Measurements from ENCODE around the gene ADM. TPM values are rescaled to one million over a fixed set of nuclear protein-coding genes. Genes with fewer than 3 reads are reported as not detected.

ADM gene
- polyA plus RNA-seq, 2 of the 4 experiments (the other 2 are of a cell fraction): 66.3 to 72.1 TPM

GRCh38 chr11:10325277-10326011 is 20.6 kb downstream of the ADM start:
- no peak overlapping the region for H3K4me3 ChIP-seq
- peaks cover 84% of the 10 kb centered on the region for H3K4me1 ChIP-seq
- FAIRE-seq: no peak
- POLR2A ChIA-PET: interaction anchor here (1.0 to 2.1 kb wide), 3 partner anchors 16 to 41 kb away, joined by 3 to 6 read pairs (median 6); partner anchors contain the start of gene ADM
- peak overlapping the region; percentile 63 to 77 for H3K27ac ChIP-seq
- no peak for ATAC-seq
- H3K4me2 ChIP-seq: peak overlapping the region; percentile 50
- no peak for TF ChIP-seq ZNF302 (CRISPR knock-in tag; IDR thresholded peaks at IDR 0.05)
- TF ChIP-seq HOXA7 (CRISPR knock-in tag; IDR thresholded peaks at IDR 0.05): no peak
- peak; percentile 34; the same call in 1 of the 2 replicates for TF ChIP-seq USF2 (IDR thresholded peaks at IDR 0.05)
- TF ChIP-seq RARB (CRISPR knock-in tag; IDR thresholded peaks at IDR 0.05): no peak
- TF ChIP-seq BHLHE40 (IDR thresholded peaks at IDR 0.05; ENCODE audit: low read depth, low read length): no peak
- no peak for TF ChIP-seq MAX (IDR thresholded peaks at IDR 0.05)
- TF ChIP-seq FOSL2 (IDR thresholded peaks at IDR 0.05): no peak
- 0 out of 2 replicates have a peak, but pooled peaks have one; percentile 9 for TF ChIP-seq FOSL2 (CRISPR knock-in tag; IDR thresholded peaks at IDR 0.05)
- no peak for TF ChIP-seq CHD2 (IDR thresholded peaks at IDR 0.05; ENCODE audit: low read length, partially characterized antibody)
- DNase-seq (ENCODE audit: low read depth in 1 of 2, low spot score in 1 of 2): no peak
- 0 out of 3 replicates have a peak, but pooled peaks cover 2% of the 10 kb centered on the region for H3K9me3 ChIP-seq
- 62% methylated on average over 6 of the region's 6 CpGs for WGBS (ENCODE audit: missing lambda C conversion rate)
- CTCF ChIA-PET: interaction anchor here (0.7 to 13.0 kb wide), 13 partner anchors 8 to 712 kb away, joined by 3 to 188 read pairs (median 3); partner anchors contain the start of gene ADM

GRCh38 chr11:10326012-10326964 is 21.4 kb downstream of the ADM start:
- FAIRE-seq (no peak), ATAC-seq (peak in 1 of 2 experiments; percentile 80; a peak in 3 of 6 replicates), DNase-seq (ENCODE audit: low read depth in 1 of 2, low spot score in 1 of 2) (peak in 1 of 2 experiments; percentile 90)
- 0% methylated on average over 2 of the region's 2 CpGs for WGBS (ENCODE audit: missing lambda C conversion rate)
- H3K9me3 ChIP-seq: 0 out of 3 replicates have a peak, but pooled peaks cover 2% of the 10 kb centered on the region
- POLR2A ChIA-PET: interaction anchor here (1.0 to 2.1 kb wide), 4 partner anchors 17 to 567 kb away, joined by 3 to 8 read pairs (median 6); partner anchors contain the start of gene ADM
- peak overlapping the region; percentile 63 to 77 for H3K27ac ChIP-seq
- no peak overlapping the region for H3K4me3 ChIP-seq
- H3K4me1 ChIP-seq: peaks cover 83% of the 10 kb centered on the region
- TF ChIP-seq JUN (IDR thresholded peaks at IDR 0.05): 0 out of 5 replicates have a peak, but pooled peaks of 1 of the 2 experiments have one; percentile 39
- TF ChIP-seq GATA3 (IDR thresholded peaks at IDR 0.05; ENCODE audit: borderline replicate concordance): peak; percentile 25; the same call in 1 of the 2 replicates
- 0 out of 2 replicates have a peak, but pooled peaks have one; percentile 26 for TF ChIP-seq EHMT2 (IDR thresholded peaks at IDR 0.05; ENCODE audit: low read depth)
- 0 out of 5 replicates have a peak, but pooled peaks of 1 of the 2 experiments have one; percentile 32 for TF ChIP-seq RAD21 (conservative IDR thresholded peaks at IDR 0.05 in 1 of 2, IDR thresholded peaks at IDR 0.05 in 1 of 2)
- peak in 1 of 2 experiments; percentile 48; a peak in 1 of 5 replicates for TF ChIP-seq EP300 (IDR thresholded peaks at IDR 0.05)
- TF ChIP-seq MAZ (IDR thresholded peaks at IDR 0.05; ENCODE audit: borderline replicate concordance, low read depth, low read length): no peak
- CTCF ChIA-PET: interaction anchor here (0.8 to 13.0 kb wide), 13 partner anchors 12 to 820 kb away, joined by 3 to 188 read pairs (median 3); partner anchors contain the start of gene ADM
- H3K4me2 ChIP-seq: peak overlapping the region; percentile 50

GRCh38 chr11:10327254-10327653 is 22.4 kb downstream of the ADM start:
- POLR2A ChIA-PET: interaction anchor here (1.8 to 2.1 kb wide), 2 partner anchors 39 to 568 kb away, joined by 6 to 8 read pairs; no protein-coding TSS in a partner anchor
- TF ChIP-seq MAFK (IDR thresholded peaks at IDR 0.05; ENCODE audit: partially characterized antibody) (peak; percentile 17), RAD21 (conservative IDR thresholded peaks at IDR 0.05 in 1 of 2, IDR thresholded peaks at IDR 0.05 in 1 of 2) (no peak)
- H3K27ac ChIP-seq: peak overlapping the region; percentile 63 to 77
- H3K4me2 ChIP-seq: no peak overlapping the region
- FAIRE-seq: no peak
- 0 out of 3 replicates have a peak, but pooled peaks cover 2% of the 10 kb centered on the region for H3K9me3 ChIP-seq
- CTCF ChIA-PET: interaction anchor here (0.5 to 13.0 kb wide), 9 partner anchors 12 to 821 kb away, joined by 3 to 188 read pairs (median 15); partner anchors contain the start of gene ADM
- peaks cover 75% of the 10 kb centered on the region for H3K4me1 ChIP-seq
- H3K4me3 ChIP-seq: no peak overlapping the region
- no peak for ATAC-seq
- no peak for DNase-seq (ENCODE audit: low read depth in 1 of 2, low spot score in 1 of 2)

Data from A549 (cell line).